Breast epithelium (tissue), 3 donors: ENCODE results near the gene WAS.
"Not testable (repeated sequence)": the region's sequence is repeated elsewhere in the genome, so short reads cannot be mapped to it uniquely, and the experiment has no call there.

ENCODE experiments used
- POLR2A ChIP-seq: fragments of 450-650 bp; IDR thresholded peaks from one replicate; pipeline ENCODE4 v1.6.1; 2016; ENCODE audit warnings: antibody characterized with exemption, mild to moderate bottlenecking, moderate library complexity
- POLR2AphosphoS5 ChIP-seq, 3 donors: sonication (generic); formaldehyde crosslinking; IDR thresholded peaks; one replicate each; pipeline ENCODE4 v1.6.1; 2017; ENCODE audit warnings: antibody characterized with exemption in 3 of 3
- TF ChIP-seq, protein P1 (sequence below), 3 donors: fragments of 450-650 bp; IDR thresholded peaks; one replicate each; pipeline ENCODE4 v1.5.1; 2016 to 2017; ENCODE audit warnings: antibody characterized with exemption in 3 of 3, mild to moderate bottlenecking in 3 of 3, moderate library complexity in 3 of 3

DNA sequence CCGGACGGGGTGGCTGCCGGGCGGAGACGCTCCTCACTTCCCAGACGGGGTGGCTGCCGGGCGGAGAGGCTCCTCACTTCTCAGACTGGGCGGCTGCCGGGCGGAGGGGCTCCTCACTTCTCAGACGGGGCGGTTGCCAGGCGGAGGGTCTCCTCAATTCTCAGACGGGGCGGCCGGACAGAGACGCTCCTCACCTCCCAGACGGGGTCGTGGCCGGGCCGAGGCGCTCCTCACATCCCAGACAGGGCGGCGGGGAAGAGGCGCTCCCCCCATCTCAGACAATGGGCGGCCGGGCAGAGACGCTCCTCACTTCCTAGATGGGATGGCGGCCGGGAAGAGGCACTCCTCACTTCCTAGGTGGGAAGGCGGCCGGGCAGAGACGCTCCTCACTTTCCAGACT lies 23.9 kb upstream of the WAS start:
- TF ChIP-seq, protein P1, sequence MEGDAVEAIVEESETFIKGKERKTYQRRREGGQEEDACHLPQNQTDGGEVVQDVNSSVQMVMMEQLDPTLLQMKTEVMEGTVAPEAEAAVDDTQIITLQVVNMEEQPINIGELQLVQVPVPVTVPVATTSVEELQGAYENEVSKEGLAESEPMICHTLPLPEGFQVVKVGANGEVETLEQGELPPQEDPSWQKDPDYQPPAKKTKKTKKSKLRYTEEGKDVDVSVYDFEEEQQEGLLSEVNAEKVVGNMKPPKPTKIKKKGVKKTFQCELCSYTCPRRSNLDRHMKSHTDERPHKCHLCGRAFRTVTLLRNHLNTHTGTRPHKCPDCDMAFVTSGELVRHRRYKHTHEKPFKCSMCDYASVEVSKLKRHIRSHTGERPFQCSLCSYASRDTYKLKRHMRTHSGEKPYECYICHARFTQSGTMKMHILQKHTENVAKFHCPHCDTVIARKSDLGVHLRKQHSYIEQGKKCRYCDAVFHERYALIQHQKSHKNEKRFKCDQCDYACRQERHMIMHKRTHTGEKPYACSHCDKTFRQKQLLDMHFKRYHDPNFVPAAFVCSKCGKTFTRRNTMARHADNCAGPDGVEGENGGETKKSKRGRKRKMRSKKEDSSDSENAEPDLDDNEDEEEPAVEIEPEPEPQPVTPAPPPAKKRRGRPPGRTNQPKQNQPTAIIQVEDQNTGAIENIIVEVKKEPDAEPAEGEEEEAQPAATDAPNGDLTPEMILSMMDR (IDR thresholded peaks at IDR 0.05): not testable (repeated sequence)
- not testable (repeated sequence) for TF ChIP-seq POLR2AphosphoS5 (IDR thresholded peaks at IDR 0.05); POLR2A
